AG10803 (cell line): ENCODE measurements around the gene OR2W1.

ENCODE experiments used
- DNase-seq: peaks from one replicate; pipeline ENCODE4 v3.0.0; 2010; ENCODE audit warnings: low read depth
- H3K4me3 ChIP-seq: 2 replicates; pipeline ENCODE4 v1.5.1; 2011; ENCODE audit warnings: mild to moderate bottlenecking, low read length, control low read depth
- TF ChIP-seq, protein P1 (sequence below): conservative IDR thresholded peaks from 2 replicates; pipeline ENCODE4 v1.5.1; 2011; ENCODE audit warnings: mild to moderate bottlenecking, low read length, control low read depth, inconsistent platforms

The OR2W1 gene

GRCh38 chr6:29016559-29017427 lies 28.2 kb downstream of the OR2W1 start:
- peak overlapping the region; percentile 73 for H3K4me3 ChIP-seq
- TF ChIP-seq, protein P1, sequence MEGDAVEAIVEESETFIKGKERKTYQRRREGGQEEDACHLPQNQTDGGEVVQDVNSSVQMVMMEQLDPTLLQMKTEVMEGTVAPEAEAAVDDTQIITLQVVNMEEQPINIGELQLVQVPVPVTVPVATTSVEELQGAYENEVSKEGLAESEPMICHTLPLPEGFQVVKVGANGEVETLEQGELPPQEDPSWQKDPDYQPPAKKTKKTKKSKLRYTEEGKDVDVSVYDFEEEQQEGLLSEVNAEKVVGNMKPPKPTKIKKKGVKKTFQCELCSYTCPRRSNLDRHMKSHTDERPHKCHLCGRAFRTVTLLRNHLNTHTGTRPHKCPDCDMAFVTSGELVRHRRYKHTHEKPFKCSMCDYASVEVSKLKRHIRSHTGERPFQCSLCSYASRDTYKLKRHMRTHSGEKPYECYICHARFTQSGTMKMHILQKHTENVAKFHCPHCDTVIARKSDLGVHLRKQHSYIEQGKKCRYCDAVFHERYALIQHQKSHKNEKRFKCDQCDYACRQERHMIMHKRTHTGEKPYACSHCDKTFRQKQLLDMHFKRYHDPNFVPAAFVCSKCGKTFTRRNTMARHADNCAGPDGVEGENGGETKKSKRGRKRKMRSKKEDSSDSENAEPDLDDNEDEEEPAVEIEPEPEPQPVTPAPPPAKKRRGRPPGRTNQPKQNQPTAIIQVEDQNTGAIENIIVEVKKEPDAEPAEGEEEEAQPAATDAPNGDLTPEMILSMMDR: peak; percentile 90
- peak; percentile 67 for DNase-seq

GRCh38 chr6:29014729-29015608 lies 30.0 kb downstream of the OR2W1 start:
- TF ChIP-seq, protein P1: no peak
- peak; percentile 3 for DNase-seq
- H3K4me3 ChIP-seq: peak overlapping the region; percentile 12; the same call in 1 of the 2 replicates

GRCh38 chr6:29011276-29011734 lies 33.7 kb downstream of the OR2W1 start:
- TF ChIP-seq, protein P1: no peak
- H3K4me3 ChIP-seq: peak overlapping the region; percentile 71
- DNase-seq: peak; percentile 47

DNA sequence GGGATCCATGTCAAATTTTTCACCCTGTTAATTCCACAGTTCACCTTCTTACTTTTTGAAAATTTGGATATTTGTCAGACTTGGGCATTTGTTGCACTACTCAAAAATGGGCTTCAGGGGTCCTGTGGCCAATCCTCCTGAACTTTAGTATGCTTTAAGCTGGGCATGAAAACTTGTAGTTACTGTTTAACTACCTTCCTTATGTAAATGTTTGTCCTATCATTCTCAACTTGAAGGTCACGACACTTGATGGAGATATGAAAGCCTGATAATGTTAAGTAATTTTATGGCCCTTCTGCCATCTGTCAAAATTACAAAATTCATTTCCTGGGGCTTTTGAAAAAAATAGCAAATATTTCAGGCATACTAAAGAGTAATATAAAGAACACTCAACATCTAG lies 35.6 kb downstream of the OR2W1 start:
- H3K4me3 ChIP-seq: no peak overlapping the region
- TF ChIP-seq, protein P1: no peak
- DNase-seq: no peak

GRCh38 chr6:29008089-29008488 lies 36.9 kb downstream of the OR2W1 start:
- no peak overlapping the region for H3K4me3 ChIP-seq
- TF ChIP-seq, protein P1: no peak
- no peak for DNase-seq

DNA sequence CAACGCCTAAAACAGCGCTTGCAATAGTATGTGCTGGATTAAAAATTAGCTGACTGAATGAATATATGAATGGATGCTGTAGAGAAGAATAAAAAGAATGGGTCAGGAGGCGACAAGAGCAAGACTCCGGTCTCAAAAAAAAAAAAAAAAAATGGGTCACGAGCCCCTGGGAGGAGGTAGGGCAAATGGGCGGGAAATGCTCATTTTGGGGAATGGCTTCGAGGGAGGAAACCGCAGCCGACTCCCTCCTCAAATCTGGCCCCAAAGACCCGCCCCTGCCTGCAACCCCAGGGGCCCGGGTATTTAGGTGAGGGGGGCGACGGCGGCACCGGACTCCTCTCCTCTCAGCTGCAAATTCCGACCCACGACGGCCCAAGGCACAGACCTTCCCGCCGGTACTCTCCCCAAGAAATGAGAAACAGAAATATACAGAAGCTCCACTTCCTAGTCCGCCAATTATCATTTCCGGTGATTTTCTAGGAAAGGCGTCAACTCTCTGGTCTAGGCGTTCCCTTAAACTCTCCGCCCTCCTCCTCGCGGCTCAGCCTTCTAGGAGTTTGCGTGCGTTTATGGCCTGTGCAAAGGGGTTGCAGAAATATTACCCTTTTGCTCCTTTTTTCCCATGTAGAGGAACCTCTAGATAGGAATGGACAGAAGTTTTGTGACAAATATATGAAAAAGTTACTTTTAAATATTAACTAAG lies 39.6 kb downstream of the OR2W1 start, which contains the start of gene ZNF311:
Gene ZNF311 (minus strand): TSS at position 133 of the 703 bp plus-strand sequence. CDS start 1,361 bp downstream, outside the sequence.
- peak; percentile 64 for DNase-seq
- TF ChIP-seq, protein P1: no peak
- peak within 1 kb of the TSS; percentile 68 for H3K4me3 ChIP-seq
